GM18502 (cell line): ENCODE results near the gene ATAD3B.
"Not testable (repeated sequence)": the region's sequence is repeated elsewhere in the genome, so short reads cannot be mapped to it uniquely, and the experiment has no call there.

ENCODE experiments used
- ATAC-seq: cut with Tn5 transposase; IDR thresholded peaks from one replicate; pipeline ENCODE4 v1.9.1; 2021; ENCODE audit warnings: mild to moderate bottlenecking; ENCODE audit not compliant: unreplicated experiment, poor library complexity

Gene ATAD3B

DNA sequence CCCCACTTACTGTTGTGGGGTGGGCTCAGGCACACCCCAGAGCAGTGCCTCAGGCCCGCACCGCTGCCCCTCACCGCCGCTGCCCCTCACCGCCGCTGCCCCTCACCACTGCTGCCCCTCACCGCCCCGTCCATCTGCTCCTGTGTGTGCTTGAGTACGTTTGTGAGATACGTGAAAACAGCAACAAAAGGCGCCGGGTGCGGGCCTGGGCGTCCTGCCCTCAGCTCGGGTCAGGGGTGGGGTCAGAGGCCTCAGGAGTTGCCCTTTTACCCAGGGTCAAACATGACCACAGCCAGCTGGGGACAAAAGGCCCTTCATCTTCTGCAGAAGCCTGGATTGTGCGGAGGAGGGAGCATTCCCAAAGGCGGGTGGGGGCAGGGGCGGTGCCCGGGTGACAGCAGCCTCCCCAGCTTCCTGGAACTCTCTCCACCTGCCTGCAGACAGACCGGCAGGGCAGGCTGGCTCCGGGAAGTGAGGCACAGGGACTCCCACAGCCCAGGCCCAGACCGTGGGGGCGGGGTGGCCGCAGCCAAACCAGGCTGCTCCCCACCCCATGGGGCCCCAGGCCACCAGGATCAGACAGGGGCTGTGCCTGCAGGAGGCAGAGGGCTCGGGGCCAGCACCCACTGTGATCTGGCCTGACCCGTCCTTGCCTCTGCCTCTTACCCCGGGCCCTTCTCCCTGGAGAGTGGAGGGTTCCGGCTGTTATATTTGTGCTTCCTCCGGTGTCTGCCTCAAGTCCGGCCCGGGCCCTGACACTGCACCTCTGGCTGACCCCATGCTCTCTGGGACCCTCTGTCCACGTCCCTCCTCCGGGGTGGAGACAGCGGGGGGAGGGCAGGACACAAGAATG is 38.4 kb upstream of the ATAD3B start:
- ATAC-seq = no peak

DNA sequence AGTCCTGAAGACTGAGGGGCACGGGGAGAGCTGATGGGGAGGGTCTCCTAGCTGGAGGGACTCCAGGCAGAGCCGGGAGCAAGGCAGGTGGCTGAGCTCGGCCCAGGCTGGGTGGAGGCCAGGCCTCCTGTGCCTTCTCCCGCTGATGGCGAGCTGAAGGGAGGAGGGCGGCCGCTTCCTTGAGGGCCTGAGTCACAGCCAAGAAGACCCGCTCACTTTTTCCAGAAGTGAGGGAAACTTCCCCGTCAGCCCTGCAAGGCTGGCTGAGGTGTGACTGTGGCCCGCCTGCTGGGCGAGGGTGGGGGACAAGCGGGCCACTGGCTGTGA is 37.8 kb upstream of the ATAD3B start:
- ATAC-seq = no peak

DNA sequence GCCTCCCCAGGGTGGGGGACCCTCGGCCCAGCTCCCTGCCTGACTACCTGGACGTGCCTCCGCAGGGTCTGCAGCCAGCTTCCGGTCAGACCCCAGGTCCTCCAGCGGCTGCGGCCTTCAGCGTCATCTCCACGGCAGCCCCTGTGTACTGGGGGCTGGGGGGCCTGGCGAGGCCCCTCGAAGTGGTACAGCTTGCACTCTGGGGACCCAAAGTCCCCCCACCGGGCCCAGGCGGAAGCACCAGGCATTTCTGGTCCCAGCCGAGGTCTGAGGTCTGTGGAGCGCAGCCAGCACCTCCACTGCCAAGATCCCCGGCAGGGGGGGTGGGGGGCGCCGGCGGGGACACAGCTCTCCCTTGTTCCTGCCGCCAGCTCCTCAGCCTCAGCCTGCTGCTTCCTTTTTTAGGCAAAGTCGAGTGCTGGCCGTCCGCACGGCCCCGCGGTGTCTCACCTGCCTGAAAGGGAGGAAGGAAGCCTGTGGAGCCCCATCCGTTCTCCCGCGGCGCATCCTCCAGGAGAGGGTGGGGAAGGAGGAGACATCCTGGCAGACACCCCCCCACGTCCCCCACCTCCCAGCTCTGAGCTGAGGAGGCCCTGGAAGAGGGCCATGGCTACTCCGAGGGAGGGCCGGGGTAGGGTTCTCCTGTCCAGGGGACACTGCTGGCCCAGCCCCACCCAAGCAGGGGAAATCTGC is 37.3 kb upstream of the ATAD3B start:
- ATAC-seq = no peak

DNA sequence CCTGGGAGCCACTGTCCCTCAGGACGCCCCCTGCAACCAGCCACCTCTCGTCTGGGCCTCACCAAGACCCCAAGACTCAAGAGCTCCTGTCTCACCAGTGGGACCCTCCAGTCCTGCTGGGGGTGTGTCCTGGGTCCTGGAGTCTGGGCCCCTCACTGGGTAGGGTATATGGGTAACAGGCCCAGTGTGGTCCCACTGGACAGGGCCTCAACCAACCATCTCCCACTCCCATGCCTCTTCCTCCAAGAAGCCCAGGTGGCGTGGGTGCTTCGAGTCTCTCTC is 36.8 kb upstream of the ATAD3B start:
- ATAC-seq = no peak

DNA sequence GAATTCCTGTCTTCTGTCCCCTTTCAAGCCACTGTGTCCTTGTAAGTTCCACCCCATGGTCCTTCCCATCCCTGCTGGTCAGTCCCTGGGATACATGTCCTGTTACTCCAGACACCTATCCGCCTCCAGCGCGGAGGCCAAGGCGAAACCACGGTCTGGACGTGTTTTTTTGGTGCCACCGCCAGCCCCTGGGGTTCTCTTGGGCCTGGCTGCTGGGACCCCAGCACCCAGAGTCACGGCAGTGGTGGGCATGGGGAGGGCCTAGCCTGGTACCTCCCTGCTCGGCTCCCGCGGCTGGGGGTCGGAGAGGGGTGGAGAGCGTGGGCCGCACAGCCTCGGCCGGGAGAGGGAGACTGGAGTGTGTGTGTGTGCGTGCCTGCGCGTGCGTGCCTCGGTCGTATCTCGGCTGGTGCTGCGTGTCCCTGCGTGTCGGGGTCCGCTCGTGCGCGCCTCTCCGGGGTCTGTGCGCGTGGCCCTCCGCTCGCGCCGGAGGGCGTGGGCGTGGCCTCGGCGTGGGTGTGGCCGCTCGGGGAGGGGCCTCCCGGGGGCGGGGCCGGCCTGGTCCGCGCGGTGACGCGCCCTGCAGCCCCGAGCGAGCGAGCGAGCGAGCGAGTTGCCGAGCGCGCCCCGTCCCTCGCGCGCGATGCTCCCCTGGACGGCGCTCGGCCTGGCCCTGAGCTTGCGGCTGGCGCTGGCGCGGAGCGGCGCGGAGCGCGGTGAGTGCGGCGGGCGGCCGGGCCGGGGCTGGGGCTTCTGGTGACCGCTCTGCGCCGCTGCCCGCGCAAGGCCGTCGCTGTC is 36.3 kb upstream of the ATAD3B start, which contains the start of gene VWA1:
Gene VWA1, plus strand, starts transcription at position 585 of the 798 bp plus-strand sequence. Its CDS starts 59 bp downstream, at position 644.
- no peak for ATAC-seq

DNA sequence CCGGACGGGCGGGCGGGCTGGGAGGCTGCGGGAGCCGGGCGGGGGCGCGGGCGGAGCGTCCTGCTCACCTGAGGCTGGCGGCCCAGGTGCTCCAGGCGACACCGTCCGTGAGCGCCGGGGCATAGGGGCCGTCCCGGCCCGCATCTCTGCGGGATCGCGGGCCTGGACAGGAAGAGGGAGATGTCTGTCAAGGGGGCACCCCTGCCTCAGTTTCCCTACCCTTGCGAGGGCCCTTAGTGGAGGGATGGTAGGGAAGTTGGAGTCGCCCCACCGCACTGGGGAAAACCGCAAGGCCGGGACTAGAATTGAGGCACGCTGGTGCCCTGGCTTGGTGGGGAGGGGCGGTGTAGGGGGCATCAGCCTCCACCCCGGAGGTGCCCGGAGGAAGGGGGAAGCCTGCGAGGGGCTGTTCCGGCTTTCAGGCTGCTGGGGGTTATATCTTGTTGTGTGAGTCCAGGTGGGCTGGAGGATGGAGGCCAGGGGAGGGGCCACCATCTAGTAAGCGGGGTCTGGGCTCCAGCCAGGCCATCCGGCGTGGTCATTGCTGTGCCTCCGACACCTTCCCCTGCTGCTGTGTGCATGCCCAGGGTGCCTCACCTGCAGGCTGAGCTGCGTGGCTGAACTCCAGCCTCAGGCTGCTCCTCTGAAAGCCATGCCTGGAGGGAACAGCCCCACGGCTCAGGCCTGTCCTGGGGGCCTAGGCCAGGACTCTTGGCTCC is 35.5 kb upstream of the ATAD3B start:
- ATAC-seq = no peak

DNA sequence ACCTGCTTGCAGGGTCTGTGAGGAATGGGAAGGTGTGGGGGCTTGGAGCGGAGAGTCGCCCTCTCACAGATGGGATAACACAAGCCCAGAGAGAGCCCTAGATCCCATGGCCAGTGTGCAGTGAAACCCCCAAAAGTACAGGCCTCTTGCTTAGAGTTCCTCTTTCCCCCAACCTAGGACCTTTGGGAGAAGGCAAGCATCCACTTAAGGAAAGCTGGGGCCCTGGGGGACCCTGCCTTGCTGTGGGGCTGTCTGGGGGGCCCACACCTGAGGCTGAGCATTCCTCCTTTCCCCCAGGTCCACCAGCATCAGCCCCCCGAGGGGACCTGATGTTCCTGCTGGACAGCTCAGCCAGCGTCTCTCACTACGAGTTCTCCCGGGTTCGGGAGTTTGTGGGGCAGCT is 34.9 kb upstream of the ATAD3B start:
- no peak for ATAC-seq

DNA sequence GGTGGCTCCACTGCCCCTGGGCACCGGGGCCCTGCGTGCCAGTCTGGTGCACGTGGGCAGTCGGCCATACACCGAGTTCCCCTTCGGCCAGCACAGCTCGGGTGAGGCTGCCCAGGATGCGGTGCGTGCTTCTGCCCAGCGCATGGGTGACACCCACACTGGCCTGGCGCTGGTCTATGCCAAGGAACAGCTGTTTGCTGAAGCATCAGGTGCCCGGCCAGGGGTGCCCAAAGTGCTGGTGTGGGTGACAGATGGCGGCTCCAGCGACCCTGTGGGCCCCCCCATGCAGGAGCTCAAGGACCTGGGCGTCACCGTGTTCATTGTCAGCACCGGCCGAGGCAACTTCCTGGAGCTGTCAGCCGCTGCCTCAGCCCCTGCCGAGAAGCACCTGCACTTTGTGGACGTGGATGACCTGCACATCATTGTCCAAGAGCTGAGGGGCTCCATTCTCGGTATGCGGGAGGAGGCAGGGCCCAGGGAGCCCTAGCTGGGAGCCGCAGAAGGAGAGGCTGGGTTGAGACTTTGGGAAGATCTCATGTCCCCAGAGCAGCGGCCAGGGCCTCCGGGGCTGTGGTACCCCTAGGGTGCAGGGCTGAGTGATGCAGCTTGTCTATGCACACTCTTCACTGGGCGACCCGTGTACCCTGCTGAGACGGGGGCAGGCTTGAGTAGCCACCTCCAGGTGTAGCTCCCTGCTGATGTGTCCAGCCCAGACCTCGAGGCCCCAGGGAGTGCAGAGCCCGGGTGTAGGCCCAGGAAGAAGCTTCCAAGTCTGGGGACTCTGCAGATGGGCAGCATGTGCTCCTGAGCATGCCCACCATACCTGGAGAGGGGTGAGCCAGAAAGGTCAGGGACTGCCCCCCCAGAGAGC is 34.3 kb upstream of the ATAD3B start:
- no peak for ATAC-seq

DNA sequence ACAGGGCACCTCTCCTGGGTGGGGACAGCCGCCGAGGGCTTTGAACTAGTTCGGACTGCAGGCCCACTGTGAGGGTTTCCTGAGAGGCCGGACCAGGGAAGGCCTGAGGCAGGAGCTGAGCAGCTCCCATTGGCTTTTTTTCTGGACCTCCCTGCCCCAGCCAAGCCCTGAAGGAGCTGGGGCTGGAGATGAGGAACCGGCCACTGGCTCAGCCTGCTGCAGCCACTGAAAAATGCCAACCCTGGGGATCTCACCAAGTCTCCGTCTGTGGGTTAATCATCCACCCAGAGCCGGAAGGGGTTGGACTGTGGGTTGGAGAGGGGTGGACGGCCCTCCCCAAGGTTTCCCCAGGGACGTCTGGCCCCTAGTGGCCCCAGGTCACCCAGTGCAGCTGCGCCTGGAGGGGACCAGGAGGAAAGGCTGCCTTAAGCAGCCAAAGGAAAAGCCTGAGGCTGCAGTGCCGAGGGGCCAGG is 33.6 kb upstream of the ATAD3B start:
- ATAC-seq = no peak

DNA sequence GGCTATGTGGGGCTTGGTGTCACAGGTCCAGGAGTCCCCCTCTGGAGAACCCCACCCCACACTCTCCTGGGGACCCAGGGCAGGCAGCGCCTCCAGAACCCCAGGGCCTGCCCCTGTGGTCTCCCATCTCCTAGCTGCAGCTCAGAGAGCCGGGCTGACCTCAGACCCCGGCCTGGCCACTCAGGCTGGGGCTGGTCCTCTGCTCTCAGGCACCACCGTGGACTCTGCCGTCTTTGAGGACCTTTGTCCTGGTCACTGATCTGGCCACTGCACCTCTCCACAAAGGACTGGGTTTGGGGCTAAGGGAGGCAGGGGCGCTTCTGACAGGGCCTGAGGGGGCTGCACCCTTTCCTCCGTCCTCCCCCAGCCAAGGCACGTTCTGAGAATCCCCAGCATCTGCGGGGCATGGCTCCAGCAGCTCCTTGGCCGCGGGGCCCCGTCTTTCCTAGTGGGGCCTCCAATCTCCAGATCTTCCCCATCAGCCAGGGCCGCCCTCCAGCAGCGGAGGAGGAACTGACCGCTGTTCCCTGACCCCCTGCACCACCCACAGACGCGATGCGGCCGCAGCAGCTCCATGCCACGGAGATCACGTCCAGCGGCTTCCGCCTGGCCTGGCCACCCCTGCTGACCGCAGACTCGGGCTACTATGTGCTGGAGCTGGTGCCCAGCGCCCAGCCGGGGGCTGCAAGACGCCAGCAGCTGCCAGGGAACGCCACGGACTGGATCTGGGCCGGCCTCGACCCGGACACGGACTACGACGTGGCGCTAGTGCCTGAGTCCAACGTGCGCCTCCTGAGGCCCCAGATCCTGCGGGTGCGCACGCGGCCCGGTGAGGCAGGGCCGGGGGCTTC is 32.8 kb upstream of the ATAD3B start:
- no peak for ATAC-seq

DNA sequence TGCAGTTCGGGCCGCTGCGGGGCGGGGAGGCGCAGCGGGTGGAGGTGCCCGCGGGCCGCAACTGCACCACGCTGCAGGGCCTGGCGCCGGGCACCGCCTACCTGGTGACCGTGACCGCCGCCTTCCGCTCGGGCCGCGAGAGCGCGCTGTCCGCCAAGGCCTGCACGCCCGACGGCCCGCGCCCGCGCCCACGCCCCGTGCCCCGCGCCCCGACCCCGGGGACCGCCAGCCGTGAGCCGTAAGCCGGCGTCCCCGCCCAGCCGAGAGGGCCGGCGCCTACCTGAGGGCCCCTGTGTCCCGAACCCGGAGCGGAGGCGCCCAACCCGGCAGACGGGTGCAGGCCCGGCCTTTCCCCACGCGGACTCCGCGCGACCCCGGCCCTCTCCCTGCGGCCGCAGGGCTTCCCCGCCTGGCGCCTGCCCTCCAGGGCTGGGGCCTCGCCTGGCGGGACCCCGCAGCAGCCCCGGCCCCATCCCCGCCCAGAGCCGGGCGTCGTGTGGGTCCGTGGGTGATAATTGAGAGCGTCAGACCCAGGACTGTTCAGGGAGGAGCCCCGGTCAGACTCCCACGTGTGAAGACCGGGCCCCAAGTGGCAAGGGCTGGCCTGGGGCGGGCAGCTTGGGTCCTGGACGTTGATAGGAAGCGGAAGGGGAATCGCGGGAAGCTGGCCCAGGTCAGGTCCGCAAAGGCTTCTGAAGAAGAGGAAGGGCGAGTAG is 31.9 kb upstream of the ATAD3B start:
- ATAC-seq = no peak

DNA sequence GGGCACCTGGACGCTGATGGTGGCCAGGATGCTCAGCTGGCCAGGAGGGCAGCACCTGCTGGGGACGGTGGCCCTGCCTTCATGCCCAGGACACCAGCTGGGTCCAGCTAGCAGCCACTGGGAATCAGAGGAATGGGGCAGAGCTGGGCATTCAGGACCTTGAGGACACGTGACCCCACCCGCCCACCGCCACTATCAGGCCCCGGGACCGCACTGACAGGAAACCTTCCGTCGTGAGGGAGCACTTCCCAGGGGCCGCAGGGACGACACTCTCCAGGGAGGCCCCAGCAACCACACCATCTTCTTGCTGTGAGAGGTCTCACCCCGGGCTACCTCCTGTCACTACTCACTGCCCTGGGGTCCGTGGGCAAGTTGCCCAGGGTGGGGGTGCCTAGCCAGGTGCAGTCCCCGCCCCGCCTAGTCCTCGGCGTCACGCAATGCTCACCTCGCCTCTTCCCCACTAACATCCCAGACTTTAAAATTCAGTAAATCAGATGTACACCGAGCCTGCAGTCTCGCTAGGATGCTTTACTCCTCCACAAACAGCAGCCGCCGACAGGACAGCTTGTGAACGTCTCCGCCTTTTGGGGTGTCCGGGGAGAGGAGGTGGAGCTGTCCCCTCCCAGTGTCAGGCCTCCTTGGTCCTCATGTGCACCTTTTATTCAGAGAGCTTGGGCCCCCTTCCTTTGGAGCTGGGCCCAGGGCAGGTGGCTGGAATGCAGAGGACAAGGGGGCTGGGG is 31.1 kb upstream of the ATAD3B start:
- no peak for ATAC-seq

DNA sequence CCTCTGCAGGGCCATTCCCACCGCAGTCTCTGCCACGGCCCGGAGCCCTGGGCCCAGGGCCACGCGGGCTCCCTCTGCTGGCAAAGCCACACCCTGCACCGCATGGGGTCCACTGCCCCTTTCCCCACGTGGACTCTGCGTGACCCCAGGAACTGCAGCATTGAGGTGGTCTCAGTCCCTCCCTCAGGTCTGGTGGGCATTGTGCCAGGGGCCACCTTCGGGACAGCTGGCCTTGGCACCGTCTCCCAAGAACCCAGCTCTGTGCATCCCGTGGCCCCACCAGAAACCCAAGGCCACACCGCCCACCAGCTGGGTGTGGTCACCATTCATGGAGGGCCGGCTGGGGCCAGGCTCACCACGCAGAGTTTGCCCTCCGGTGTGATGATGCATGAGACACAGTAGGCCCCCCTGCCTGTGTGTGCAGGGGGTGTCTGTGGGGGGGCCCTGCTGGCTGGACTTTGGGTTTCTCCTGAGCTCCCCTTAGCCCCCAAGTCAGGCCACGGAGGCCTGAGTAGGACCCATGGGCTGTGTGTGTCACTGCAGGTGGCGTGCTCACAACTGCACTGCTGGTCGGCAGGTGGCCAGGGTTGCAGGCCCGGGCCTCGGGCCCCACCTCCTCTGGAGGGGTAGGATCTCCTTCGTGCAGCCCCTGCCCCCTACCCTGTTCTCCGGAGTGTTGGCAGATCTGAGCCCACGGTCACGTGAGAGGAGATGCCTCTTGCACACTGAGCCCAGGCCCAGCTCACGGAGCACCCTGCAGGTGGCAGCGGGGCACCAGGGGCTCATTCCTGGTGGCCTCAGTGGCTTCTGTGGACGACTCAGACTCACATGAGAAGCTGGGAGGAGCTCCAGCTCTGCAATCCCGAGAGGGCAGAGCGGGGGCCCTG is 30.3 kb upstream of the ATAD3B start:
- ATAC-seq = no peak

DNA sequence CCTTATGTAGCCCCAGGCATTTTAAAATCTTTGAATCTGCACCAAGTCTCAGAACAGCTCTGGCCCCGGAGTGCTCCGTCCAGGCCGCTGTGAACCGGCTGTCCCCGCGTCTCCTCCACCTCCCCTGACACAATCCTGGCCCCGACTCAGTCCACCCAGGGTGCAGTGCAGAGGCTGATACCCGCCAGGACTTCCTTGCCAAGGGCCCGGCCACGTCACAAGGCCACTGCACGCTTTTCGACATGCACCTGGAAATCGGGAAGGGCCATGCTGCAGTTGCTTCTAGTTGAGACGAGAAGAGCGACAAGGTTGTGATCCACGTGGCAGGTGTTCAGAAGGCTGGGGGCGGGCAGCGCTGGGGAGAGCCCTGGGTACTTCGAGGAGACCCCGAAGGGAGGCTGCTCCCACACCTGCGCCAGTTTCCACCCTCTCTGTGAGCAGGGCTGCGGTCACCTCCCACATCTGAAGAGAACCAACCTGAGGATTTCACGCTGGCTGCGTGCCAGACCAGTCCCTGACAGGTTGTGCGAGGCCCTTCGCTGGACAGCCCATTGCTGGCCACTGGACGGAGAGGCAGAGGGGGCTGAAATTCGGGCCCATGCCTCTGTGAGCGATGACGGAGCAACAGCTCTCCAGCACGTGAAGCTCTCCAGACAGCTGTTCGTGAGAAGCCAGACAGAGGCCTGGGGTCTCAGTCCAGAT is 29.3 kb upstream of the ATAD3B start:
- ATAC-seq = no peak

DNA sequence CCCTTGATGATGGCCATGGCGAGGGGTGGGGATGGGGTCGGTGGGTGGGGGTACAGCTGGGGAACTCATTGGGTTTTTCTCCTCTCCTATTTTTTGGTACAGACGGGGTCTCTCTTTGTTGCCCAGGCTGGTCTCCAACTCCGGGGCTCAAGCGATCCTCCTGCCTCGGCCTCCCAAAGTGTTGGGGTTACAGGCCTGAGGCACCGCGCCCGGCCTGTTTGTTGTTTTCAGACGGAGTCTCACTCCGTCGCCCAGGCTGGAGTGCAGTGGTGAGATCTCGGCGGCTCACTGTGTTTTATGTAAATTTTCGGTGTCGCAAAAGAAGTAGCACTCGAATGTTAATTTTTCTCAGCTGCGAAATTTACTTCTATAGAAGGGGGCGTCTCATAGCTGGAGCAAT is 24.9 kb upstream of the ATAD3B start:
- ATAC-seq = not testable (repeated sequence)
